Measurements from ENCODE around the gene BDH1. TPM values are rescaled to one million over a fixed set of nuclear protein-coding genes. Genes with fewer than 3 reads are reported as not detected.
A peak's percentile ranks its signal among the peaks of the same experiment; 100 is the strongest.

Gene BDH1
- total and polyA plus RNA-seq, 2 of the 13 experiments (the other 11 are each of a cell fraction or from before 2014, with no cell fraction given) = 21.2 to 71.9 TPM

DNA sequence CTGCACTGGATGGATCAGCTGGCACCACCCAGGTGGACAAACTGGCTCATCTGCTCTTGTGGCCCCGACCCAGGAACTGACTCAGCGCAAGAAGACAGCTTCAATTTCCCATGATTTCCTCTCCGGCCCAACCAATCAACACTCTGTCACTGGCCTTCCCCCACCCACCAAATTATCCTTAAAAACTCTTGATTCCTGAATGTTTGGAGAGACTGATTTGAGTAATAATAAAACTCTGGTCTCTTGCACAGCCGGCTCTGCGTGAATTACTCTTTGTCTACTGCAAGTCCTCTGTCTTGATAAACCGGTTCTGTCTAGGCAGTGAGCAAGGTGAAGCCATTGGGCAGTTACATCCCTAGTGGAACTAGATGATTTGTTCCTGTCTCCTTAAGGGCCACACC, 16.1 kb downstream of the BDH1 start:
- BruUV-seq (replicated peaks) = no TSS peak
- ChIA-PET POLR2A (no interaction called here), CTCF (ENCODE audit: low intra/inter-chr PET ratio, low total read pairs) (no interaction called here)
- Histone ChIP-seq H3K4me3 (replicated peaks in 1 of 3; ENCODE audit: insufficient read depth in 1 of 3, low read depth in 2 of 3, low read length in 3 of 3) (no peak overlapping the region), H3K9ac (ENCODE audit: insufficient read depth, low read depth, low read length) (no peak overlapping the region), H3K4me2 (ENCODE audit: low read depth, low read length) (no peak overlapping the region), H3K9me3 (ENCODE audit: low read length) (no peaks in the 10 kb centered on the region), H3K27ac (ENCODE audit: extremely low read length, insufficient read depth, low read length) (no peak overlapping the region), H3K27me3 (ENCODE audit: control insufficient read depth in 1 of 2, insufficient read depth in 2 of 2, low read length in 2 of 2) (no peaks in the 10 kb centered on the region), H2AFZ (ENCODE audit: low read length) (no peak overlapping the region), H3K36me3 (replicated peaks in 1 of 2; ENCODE audit: control insufficient read depth in 1 of 2, insufficient read depth in 2 of 2, low read length in 2 of 2) (peaks cover 3 to 17% of the 10 kb centered on the region in 2 experiments; a peak in 4 of 5 replicates), H3K4me1 (ENCODE audit: insufficient read depth, low read length) (peaks cover 16% of the 10 kb centered on the region), H3K79me2 (ENCODE audit: insufficient read depth, low read length) (no peaks in the 10 kb centered on the region), H4K20me1 (ENCODE audit: insufficient read depth, low read length) (no peaks in the 10 kb centered on the region)
- ATAC-seq (no peak), FAIRE-seq (no peak), DNase-seq (ENCODE audit: low spot score) (no peak)
- 89% methylated on average over 6 of the region's 6 CpGs for whole genome bisulfite sequencing (ENCODE audit: low lambda C conversion rate)
- no peak for TF ChIP-seq NFRKB (IDR thresholded peaks at IDR 0.05)
- TF ChIP-seq MLLT10 (CRISPR knock-in tag; IDR thresholded peaks at IDR 0.05) = no peak
- no peak for TF ChIP-seq ZNF619 (CRISPR knock-in tag; IDR thresholded peaks at IDR 0.05)
- TF ChIP-seq HMG20B (CRISPR knock-in tag; conservative IDR thresholded peaks at IDR 0.05) = no peak
- no peak for TF ChIP-seq SP1 (IDR thresholded peaks at IDR 0.05)
- no peak for TF ChIP-seq SP1 (CRISPR knock-in tag; IDR thresholded peaks at IDR 0.05)
- no peak for TF ChIP-seq JDP2 (CRISPR knock-in tag; IDR thresholded peaks at IDR 0.05; ENCODE audit: borderline replicate concordance)
- no peak for TF ChIP-seq TAF1 (CRISPR knock-in tag; IDR thresholded peaks at IDR 0.05)
- intact Hi-C loops (cut with micrococcal nuclease; ENCODE audit: unreplicated experiment) (no loop called here), in situ Hi-C loops (cut with HindIII; ENCODE audit: extremely low pct_ligation_motif_present, low pct_unique_long_range_greater_than_20kb) (no loop called here)

DNA sequence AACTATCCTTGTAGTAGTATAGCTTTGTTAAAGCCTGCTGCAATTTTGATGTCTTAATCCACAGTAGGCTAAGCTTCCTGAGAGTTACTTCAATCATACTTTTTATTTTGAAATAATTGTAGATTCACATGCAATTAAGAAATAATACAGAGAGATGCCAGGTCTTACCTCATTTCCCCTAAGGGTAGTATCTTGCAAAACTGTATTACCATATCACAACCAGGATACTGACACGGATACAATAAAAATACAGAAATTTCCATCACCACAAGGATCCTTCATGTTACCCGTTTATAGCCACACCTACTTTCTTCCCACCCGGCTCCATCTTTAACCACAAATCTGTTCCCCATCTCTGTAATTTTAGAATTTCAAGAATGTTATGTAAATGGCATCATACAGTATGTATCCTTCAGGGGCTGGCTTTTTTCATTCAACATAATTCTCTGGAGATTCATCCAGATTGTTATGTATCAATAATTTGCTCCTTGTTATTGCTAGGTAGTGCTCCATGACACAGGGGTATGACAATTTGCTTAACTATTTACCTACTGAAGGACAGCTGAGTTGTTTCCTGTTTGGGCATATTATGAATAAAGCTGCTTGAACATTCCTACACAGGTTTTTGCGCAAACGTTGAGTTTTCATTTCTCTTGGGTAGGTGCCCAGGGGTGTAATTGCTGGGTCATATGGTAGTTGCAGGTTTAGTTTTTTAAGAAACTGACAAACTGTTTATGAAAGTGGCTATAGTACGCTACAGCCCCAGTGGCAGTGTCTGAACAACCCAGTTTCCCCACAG, 21.6 kb downstream of the BDH1 start:
- Histone ChIP-seq H3K79me2 (ENCODE audit: insufficient read depth, low read length) (no peaks in the 10 kb centered on the region), H2AFZ (ENCODE audit: low read length) (no peak overlapping the region), H4K20me1 (ENCODE audit: insufficient read depth, low read length) (no peaks in the 10 kb centered on the region), H3K4me2 (ENCODE audit: low read depth, low read length) (no peak overlapping the region), H3K4me1 (ENCODE audit: insufficient read depth, low read length) (peaks cover 21% of the 10 kb centered on the region), H3K9me3 (ENCODE audit: low read length) (no peaks in the 10 kb centered on the region), H3K36me3 (replicated peaks in 1 of 2; ENCODE audit: control insufficient read depth in 1 of 2, insufficient read depth in 2 of 2, low read length in 2 of 2) (peaks cover 6 to 16% of the 10 kb centered on the region in 2 experiments; a peak in 4 of 5 replicates), H3K4me3 (replicated peaks in 1 of 3; ENCODE audit: insufficient read depth in 1 of 3, low read depth in 2 of 3, low read length in 3 of 3) (no peak overlapping the region), H3K27me3 (ENCODE audit: control insufficient read depth in 1 of 2, insufficient read depth in 2 of 2, low read length in 2 of 2) (no peaks in the 10 kb centered on the region), H3K9ac (ENCODE audit: insufficient read depth, low read depth, low read length) (no peak overlapping the region), H3K27ac (ENCODE audit: extremely low read length, insufficient read depth, low read length) (no peak overlapping the region)
- DNase-seq (ENCODE audit: low spot score) = no peak
- ChIA-PET POLR2A (interaction anchor here (1.2 kb wide), 1 partner anchor 13 kb away, joined by 3 read pairs; no protein-coding TSS in a partner anchor), CTCF (ENCODE audit: low intra/inter-chr PET ratio, low total read pairs) (no interaction called here)
- BruUV-seq (replicated peaks) = TSS peak; percentile 18
- in situ Hi-C loops (cut with HindIII; ENCODE audit: extremely low pct_ligation_motif_present, low pct_unique_long_range_greater_than_20kb) = no loop called here
- intact Hi-C loops (cut with micrococcal nuclease; ENCODE audit: unreplicated experiment) = no loop called here
- FAIRE-seq = no peak
- ATAC-seq = no peak
- 96% methylated on average over 6 of the region's 6 CpGs for WGBS (ENCODE audit: low lambda C conversion rate)
- TF ChIP-seq ZZZ3 (CRISPR knock-in tag; IDR thresholded peaks at IDR 0.05; ENCODE audit: borderline replicate concordance) (no peak), RAD51 (IDR thresholded peaks at IDR 0.05; ENCODE audit: borderline replicate concordance) (no peak), ZNF160 (CRISPR knock-in tag; IDR thresholded peaks at IDR 0.05) (no peak)
- TF ChIP-seq, protein P1, sequence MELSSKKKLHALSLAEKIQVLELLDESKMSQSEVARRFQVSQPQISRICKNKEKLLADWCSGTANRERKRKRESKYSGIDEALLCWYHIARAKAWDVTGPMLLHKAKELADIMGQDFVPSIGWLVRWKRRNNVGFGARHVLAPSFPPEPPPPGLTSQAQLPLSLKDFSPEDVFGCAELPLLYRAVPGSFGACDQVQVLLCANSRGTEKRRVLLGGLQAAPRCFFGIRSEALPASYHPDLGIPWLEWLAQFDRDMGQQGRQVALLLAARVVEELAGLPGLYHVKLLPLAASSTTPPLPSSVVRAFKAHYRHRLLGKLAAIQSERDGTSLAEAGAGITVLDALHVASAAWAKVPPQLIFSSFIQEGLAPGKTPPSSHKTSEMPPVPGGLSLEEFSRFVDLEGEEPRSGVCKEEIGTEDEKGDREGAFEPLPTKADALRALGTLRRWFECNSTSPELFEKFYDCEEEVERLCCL (CRISPR knock-in tag; IDR thresholded peaks at IDR 0.05; ENCODE audit: borderline replicate concordance) = no peak
- TF ChIP-seq, protein P2, sequence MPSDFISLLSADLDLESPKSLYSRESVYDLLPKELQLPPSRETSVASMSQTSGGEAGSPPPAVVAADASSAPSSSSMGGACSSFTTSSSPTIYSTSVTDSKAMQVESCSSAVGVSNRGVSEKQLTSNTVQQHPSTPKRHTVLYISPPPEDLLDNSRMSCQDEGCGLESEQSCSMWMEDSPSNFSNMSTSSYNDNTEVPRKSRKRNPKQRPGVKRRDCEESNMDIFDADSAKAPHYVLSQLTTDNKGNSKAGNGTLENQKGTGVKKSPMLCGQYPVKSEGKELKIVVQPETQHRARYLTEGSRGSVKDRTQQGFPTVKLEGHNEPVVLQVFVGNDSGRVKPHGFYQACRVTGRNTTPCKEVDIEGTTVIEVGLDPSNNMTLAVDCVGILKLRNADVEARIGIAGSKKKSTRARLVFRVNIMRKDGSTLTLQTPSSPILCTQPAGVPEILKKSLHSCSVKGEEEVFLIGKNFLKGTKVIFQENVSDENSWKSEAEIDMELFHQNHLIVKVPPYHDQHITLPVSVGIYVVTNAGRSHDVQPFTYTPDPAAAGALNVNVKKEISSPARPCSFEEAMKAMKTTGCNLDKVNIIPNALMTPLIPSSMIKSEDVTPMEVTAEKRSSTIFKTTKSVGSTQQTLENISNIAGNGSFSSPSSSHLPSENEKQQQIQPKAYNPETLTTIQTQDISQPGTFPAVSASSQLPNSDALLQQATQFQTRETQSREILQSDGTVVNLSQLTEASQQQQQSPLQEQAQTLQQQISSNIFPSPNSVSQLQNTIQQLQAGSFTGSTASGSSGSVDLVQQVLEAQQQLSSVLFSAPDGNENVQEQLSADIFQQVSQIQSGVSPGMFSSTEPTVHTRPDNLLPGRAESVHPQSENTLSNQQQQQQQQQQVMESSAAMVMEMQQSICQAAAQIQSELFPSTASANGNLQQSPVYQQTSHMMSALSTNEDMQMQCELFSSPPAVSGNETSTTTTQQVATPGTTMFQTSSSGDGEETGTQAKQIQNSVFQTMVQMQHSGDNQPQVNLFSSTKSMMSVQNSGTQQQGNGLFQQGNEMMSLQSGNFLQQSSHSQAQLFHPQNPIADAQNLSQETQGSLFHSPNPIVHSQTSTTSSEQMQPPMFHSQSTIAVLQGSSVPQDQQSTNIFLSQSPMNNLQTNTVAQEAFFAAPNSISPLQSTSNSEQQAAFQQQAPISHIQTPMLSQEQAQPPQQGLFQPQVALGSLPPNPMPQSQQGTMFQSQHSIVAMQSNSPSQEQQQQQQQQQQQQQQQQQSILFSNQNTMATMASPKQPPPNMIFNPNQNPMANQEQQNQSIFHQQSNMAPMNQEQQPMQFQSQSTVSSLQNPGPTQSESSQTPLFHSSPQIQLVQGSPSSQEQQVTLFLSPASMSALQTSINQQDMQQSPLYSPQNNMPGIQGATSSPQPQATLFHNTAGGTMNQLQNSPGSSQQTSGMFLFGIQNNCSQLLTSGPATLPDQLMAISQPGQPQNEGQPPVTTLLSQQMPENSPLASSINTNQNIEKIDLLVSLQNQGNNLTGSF (CRISPR knock-in tag; IDR thresholded peaks at IDR 0.05) = no peak
